ENCODE measurements around the gene APOA1.
"Not testable (repeated sequence)": the region's sequence is repeated elsewhere in the genome, so short reads cannot be mapped to it uniquely, and the experiment has no call there.

APOA1 gene

GRCh38 chr11:116857316-116857715 is 19.9 kb upstream of the APOA1 start:
- no peak for DNase-seq

GRCh38 chr11:116856423-116856822 is 19.0 kb upstream of the APOA1 start:
- DNase-seq: no peak

- no peak for DNase-seq
These were observed 18.0 kb upstream of the APOA1 start for GRCh38 chr11:116855413-116855812.

DNA sequence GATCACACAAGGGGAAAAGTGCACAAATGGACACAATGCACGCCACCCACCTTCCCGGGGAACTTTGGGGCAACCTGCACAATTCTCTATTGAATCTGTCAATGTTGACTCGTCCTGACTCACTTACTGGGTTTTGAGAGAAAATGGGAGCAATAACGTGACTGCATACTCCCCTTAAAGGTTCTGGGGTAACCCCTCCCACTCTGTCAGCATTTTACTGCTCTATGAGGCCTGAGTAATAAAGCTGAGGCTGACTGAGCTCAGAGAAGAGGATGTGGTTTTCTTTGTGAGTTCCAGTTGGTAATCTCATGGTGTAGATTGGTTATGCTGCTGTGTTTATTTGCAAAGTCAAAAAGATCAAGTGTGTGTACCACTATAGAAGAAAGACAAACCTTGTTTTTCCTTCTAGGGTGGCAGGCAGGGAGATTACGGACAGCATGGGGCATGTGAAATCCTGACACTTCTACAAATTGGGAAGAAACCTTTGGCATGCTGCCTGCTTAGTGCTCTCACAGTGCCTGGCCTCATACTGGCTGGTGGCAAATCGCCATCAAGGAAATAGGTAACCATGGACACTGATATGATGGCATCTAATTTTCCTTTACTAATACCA is 16.1 kb upstream of the APOA1 start:
- DNase-seq: peak; percentile 34

- DNase-seq: no peak
These were observed 15.0 kb upstream of the APOA1 start for GRCh38 chr11:116852261-116853031.

- DNase-seq: peak; percentile 28
These were observed 14.2 kb upstream of the APOA1 start for GRCh38 chr11:116851626-116852025.

GRCh38 chr11:116849486-116849885 is 12.1 kb upstream of the APOA1 start:
- DNase-seq: no peak

GRCh38 chr11:116849060-116849459 is 11.6 kb upstream of the APOA1 start:
- DNase-seq: no peak

- DNase-seq: no peak
These were observed 10.2 kb upstream of the APOA1 start for GRCh38 chr11:116847612-116848011.

- no peak for DNase-seq
These were observed 7.3 kb upstream of the APOA1 start for GRCh38 chr11:116844722-116845121.

GRCh38 chr11:116843661-116844060 is 6.2 kb upstream of the APOA1 start:
- no peak for DNase-seq

GRCh38 chr11:116842909-116843308 is 5.5 kb upstream of the APOA1 start:
- DNase-seq: no peak

DNA sequence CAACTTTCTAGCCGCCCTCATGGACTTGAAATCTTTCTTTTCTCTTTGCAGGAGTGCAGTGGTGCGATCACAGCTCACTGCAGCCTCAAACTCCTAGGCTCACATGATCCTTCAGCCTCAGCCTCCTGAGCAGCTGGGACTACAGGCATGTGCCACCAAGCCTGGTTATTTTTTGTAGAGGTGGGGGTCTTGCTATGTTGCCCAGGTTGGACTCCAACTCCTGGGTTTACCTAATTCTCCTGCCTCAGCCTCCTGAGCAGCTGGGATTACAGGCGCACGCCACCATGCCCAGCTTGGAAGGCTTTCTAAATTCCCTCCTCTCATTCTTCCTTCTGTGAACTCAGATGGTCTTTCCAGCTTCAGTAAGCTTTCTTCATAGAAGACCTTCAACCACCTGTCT is 4.7 kb upstream of the APOA1 start:
- DNase-seq: no peak

GRCh38 chr11:116840746-116841296 is 3.4 kb upstream of the APOA1 start:
- DNase-seq: no peak

DNA sequence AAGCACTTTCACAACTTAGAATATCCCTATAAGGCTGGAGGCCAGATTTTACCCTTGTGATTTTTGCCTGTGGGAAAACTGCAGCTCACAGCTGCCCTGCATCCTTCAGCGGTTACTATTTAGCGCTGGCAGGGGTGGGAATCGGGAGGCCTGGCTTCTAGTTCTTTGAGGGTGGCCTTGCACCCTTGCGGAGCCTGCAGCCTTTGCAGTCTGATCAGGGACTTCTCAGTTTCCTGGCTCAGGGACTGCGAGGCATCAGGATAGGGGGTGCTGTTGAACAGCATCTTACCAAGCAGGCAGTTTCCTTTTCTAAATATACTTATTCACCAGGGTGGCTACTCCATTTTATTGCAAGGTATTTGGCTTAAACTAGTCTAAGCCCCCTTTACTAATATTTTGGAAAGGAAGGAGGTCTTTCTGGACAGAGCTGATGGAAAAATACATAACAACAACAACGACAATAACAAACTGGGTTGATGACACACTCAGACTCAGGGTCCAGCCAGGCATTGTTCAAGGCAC is 2.9 kb upstream of the APOA1 start:
- no peak for DNase-seq

GRCh38 chr11:116838321-116839084 is 1.1 kb upstream of the APOA1 start:
- no peak for DNase-seq

GRCh38 chr11:116836632-116836991 is 810 bp downstream of the APOA1 start:
- DNase-seq: no peak

- peak; percentile 77 for DNase-seq
These were observed 1.4 kb downstream of the APOA1 start for GRCh38 chr11:116835791-116836631.

DNA sequence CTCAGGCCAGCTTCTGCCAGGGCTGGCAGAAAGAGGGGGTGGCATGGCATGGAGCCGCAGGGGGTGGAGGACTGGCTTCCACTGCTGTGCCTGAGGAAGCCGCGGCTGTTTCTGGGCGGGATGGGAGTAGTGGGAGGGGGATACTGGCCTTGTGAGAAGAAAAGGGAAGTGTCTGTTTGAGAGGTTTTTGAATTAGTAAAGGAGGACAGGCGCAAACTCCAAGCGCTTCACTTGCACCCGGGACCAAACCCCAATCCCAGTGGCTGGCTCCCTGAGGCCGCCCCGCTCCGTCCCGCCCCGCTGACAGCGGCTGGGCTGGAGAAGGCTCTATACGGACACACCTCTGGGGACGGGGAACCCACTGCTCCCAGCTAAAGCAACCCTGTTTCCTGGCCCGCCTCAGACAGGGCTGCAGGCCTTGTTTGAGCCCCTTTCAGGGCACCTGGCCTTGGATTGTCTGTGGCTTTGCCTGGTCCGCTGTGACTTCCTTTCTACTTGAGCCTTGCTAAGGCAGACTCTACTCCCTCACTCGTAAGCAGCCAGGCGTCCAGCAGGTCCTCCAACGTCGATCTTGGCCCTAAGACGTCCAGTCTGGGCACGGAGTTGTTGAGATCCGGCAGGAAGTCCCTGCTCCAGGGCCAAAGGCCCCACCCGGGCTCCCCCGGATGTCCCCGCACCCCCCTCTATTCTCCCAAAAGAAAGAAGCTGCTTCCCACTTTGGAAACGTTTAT is 2.2 kb downstream of the APOA1 start:
- DNase-seq: no peak

- not testable (repeated sequence) for DNase-seq
These were observed 2.8 kb downstream of the APOA1 start for GRCh38 chr11:116834535-116835041.

DNA sequence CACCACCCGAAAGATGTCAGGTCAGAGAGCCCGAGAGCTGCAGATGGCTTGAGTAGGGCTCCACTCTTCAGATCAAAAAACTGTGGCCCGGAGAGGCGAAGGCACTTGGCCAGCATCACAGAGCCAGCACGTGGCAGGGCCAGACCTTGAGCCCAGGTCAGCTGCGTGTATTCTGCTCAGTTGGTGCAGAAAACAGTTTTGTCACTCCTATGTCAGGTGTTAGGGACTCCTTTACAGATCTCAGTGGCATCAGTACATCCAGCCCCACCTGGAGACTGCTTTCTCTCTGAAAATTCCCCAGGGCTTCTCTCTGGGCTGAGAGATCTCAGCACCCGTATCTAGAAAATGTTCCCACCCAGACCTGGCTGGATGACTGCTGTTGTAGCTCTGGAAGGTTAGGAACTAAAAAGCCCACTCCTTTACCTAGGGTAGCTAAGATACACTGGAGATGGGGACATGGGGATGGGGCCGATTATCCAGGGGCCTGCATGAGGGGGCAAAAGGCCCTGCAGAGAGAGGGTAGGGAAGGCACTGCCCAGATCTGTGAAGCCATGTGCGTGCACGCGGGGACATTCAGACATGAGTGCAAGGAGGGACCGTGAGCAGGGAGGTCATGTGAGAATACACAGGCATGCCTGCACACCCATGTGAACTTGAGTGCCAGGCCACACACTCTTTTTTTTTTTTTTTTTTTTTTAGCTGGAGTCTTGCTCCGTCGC is 3.4 kb downstream of the APOA1 start:
- no peak for DNase-seq
